ENCODE data around the gene RB1.

- TF ChIP-seq CTCF (IDR thresholded peaks at IDR 0.05), result no peak
- no peak for TF ChIP-seq POLR2A (IDR thresholded peaks at IDR 0.05)
Measured at GRCh38 chr13:48403151-48403631, 99.6 kb downstream of the RB1 start.
